Measurements from ENCODE around the gene WHAMM.

Gene WHAMM

DNA sequence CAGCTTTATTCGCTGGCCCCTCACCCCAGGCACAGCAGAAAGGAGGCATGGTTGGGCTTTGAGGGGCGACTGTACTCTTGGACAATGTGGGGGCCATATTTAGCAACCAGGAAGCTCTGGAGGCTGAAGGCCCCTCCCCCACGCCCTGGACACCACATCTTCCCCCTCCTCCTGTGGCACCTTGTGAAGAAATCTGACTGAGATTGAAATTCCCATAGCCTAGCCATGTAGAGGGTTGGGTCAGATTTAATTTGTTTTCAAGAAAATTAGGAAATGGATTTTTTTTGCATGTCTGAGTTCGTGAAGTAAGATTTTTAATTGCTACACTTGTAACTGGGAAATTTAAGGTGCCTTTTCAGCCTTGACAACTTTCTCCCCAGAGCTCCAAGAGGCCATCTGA, 28.1 kb upstream of the WHAMM start:
- H3K9ac ChIP-seq (ENCODE audit: low read depth, low read length): no peak overlapping the region
- no peak for DNase-seq
- H4K20me1 ChIP-seq (ENCODE audit: insufficient read depth, low read length): no peaks in the 10 kb centered on the region
- no peaks in the 10 kb centered on the region for H3K36me3 ChIP-seq (ENCODE audit: insufficient read depth, low read length)
- no peak overlapping the region for H3K4me3 ChIP-seq (ENCODE audit: low read depth in 1 of 2, low read length in 2 of 2)
- no peaks in the 10 kb centered on the region for H3K4me1 ChIP-seq (ENCODE audit: insufficient read depth, low read length)
- H3K79me2 ChIP-seq (ENCODE audit: insufficient read depth, low read length): no peaks in the 10 kb centered on the region
- H2AFZ ChIP-seq (ENCODE audit: low read depth, low read length): no peak overlapping the region
- no peaks in the 10 kb centered on the region for H3K9me3 ChIP-seq (ENCODE audit: insufficient read depth, low read length, severe bottlenecking)
- H3K27ac ChIP-seq (ENCODE audit: low read length): no peak overlapping the region
- H3K4me2 ChIP-seq (ENCODE audit: insufficient read depth, low read length): no peak overlapping the region
- peaks cover under 1% of the 10 kb centered on the region for H3K27me3 ChIP-seq (ENCODE audit: insufficient read depth, low read length, poor library complexity)
- TF ChIP-seq EZH2 (IDR thresholded peaks at IDR 0.05; ENCODE audit: borderline replicate concordance, low read depth, low read length, severe bottlenecking): no peak
- ATAC-seq (ENCODE audit: insufficient read depth, low read depth): no peak

DNA sequence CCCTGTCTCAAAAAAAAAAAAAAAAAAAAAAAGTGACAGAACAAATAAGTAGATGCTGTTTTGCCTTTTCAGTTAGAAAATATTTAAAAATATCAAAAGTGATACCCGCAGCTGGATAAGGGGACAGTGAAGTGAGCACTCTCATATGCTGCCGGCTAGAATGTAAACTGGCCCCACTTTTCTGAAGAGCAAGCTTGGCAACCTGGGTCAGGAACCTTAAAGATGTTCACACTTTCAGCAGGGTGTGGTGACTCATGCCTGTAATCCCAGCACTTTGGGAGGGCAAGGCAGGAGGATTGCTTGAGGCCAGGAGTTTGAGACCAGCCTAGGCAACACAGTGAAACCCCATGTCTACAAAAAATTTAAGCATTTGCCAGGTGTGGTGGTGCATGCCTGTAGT, 20.9 kb upstream of the WHAMM start:
- no peak for ATAC-seq (ENCODE audit: insufficient read depth, low read depth)
- Histone ChIP-seq H3K9ac (ENCODE audit: low read depth, low read length) (no peak overlapping the region), H2AFZ (ENCODE audit: low read depth, low read length) (no peak overlapping the region), H3K27ac (ENCODE audit: low read length) (no peak overlapping the region), H3K4me1 (ENCODE audit: insufficient read depth, low read length) (no peaks in the 10 kb centered on the region), H3K9me3 (ENCODE audit: insufficient read depth, low read length, severe bottlenecking) (no peaks in the 10 kb centered on the region), H3K36me3 (ENCODE audit: insufficient read depth, low read length) (no peaks in the 10 kb centered on the region), H3K27me3 (ENCODE audit: insufficient read depth, low read length, poor library complexity) (peaks cover 4% of the 10 kb centered on the region), H3K79me2 (ENCODE audit: insufficient read depth, low read length) (no peaks in the 10 kb centered on the region), H3K4me2 (ENCODE audit: insufficient read depth, low read length) (no peak overlapping the region), H4K20me1 (ENCODE audit: insufficient read depth, low read length) (no peaks in the 10 kb centered on the region), H3K4me3 (ENCODE audit: low read depth in 1 of 2, low read length in 2 of 2) (no peak overlapping the region)
- TF ChIP-seq CTCF (IDR thresholded peaks at IDR 0.05; ENCODE audit: borderline replicate concordance, extremely low read depth, low read length, poor library complexity, severe bottlenecking) (no peak), EZH2 (IDR thresholded peaks at IDR 0.05; ENCODE audit: borderline replicate concordance, low read depth, low read length, severe bottlenecking) (no peak)
- no peak for DNase-seq

DNA sequence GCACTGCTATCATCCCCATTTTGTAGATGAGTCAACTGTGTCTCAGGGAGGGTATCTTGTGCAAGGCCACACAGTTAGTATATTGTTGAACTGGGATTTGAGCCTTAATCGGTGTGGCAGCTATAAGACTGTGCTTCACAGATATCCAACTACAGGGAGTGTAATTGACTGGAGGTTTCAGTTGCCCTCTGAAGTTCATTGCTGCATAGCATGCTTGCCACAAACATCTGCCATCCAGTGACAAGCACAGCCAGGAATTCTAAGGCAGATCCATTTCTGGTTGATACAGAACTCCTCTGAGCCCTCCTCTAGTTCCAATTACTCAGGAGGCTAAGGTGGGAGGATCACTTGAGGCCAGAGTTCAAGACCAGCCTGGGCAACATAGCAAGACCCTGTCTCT, 19.9 kb upstream of the WHAMM start:
- H3K4me2 ChIP-seq (ENCODE audit: insufficient read depth, low read length): no peak overlapping the region
- DNase-seq: no peak
- no peak for TF ChIP-seq EZH2 (IDR thresholded peaks at IDR 0.05; ENCODE audit: borderline replicate concordance, low read depth, low read length, severe bottlenecking)
- no peak for TF ChIP-seq CTCF (IDR thresholded peaks at IDR 0.05; ENCODE audit: borderline replicate concordance, extremely low read depth, low read length, poor library complexity, severe bottlenecking)
- no peaks in the 10 kb centered on the region for H3K79me2 ChIP-seq (ENCODE audit: insufficient read depth, low read length)
- ATAC-seq (ENCODE audit: insufficient read depth, low read depth): no peak
- no peak overlapping the region for H3K9ac ChIP-seq (ENCODE audit: low read depth, low read length)
- peaks cover 4% of the 10 kb centered on the region for H3K27me3 ChIP-seq (ENCODE audit: insufficient read depth, low read length, poor library complexity)
- no peaks in the 10 kb centered on the region for H4K20me1 ChIP-seq (ENCODE audit: insufficient read depth, low read length)
- no peaks in the 10 kb centered on the region for H3K36me3 ChIP-seq (ENCODE audit: insufficient read depth, low read length)
- H3K4me1 ChIP-seq (ENCODE audit: insufficient read depth, low read length): no peaks in the 10 kb centered on the region
- H3K27ac ChIP-seq (ENCODE audit: low read length): no peak overlapping the region
- H3K4me3 ChIP-seq (ENCODE audit: low read depth in 1 of 2, low read length in 2 of 2): no peak overlapping the region
- no peak overlapping the region for H2AFZ ChIP-seq (ENCODE audit: low read depth, low read length)
- no peaks in the 10 kb centered on the region for H3K9me3 ChIP-seq (ENCODE audit: insufficient read depth, low read length, severe bottlenecking)

DNA sequence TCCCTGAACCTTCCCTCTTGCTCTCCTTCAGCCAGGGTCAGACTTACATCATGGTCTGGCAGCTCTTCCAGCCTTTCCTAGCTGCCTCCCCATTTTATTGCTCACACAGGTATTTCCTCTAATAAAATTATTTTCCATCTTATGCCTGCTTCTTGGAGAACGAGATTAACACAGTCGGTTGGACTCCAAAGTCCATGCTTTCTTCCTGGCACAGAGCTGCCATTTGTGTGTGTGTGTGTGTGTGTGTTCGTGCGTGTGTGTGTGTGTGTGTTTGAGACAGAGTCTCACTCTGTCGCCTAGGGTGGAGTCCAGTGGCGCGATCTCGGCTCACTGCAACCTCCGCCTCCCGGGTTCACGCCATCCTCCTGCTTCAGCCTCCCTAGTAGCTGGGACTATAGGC, 19.1 kb upstream of the WHAMM start:
- Histone ChIP-seq H3K27ac (ENCODE audit: low read length) (no peak overlapping the region), H3K36me3 (ENCODE audit: insufficient read depth, low read length) (no peaks in the 10 kb centered on the region), H3K9ac (ENCODE audit: low read depth, low read length) (no peak overlapping the region), H4K20me1 (ENCODE audit: insufficient read depth, low read length) (no peaks in the 10 kb centered on the region), H2AFZ (ENCODE audit: low read depth, low read length) (no peak overlapping the region), H3K9me3 (ENCODE audit: insufficient read depth, low read length, severe bottlenecking) (no peaks in the 10 kb centered on the region), H3K27me3 (ENCODE audit: insufficient read depth, low read length, poor library complexity) (peaks cover 4% of the 10 kb centered on the region), H3K79me2 (ENCODE audit: insufficient read depth, low read length) (no peaks in the 10 kb centered on the region), H3K4me3 (ENCODE audit: low read depth in 1 of 2, low read length in 2 of 2) (no peak overlapping the region), H3K4me2 (ENCODE audit: insufficient read depth, low read length) (no peak overlapping the region), H3K4me1 (ENCODE audit: insufficient read depth, low read length) (no peaks in the 10 kb centered on the region)
- no peak for DNase-seq
- no peak for TF ChIP-seq EZH2 (IDR thresholded peaks at IDR 0.05; ENCODE audit: borderline replicate concordance, low read depth, low read length, severe bottlenecking)
- ATAC-seq (ENCODE audit: insufficient read depth, low read depth): no peak
